ENCODE data around the gene MAPKBP1. TPM values are rescaled to one million over a fixed set of nuclear protein-coding genes. Genes with fewer than 3 reads are reported as not detected.

Gene MAPKBP1
- total and polyA plus RNA-seq, 2 of the 8 experiments (the other 6 are each of a cell fraction or from before 2014, with no cell fraction given): 4.3 to 11.3 TPM

- Histone ChIP-seq H3K4me3 (ENCODE audit: extremely low read depth in 1 of 4, insufficient read depth in 2 of 4, low read depth in 3 of 4, low read length in 4 of 4) (no peak overlapping the region), H3K27ac (ENCODE audit: low read depth, low read length) (no peak overlapping the region), H3K4me1 (replicated peaks in 1 of 4; ENCODE audit: control insufficient read depth in 3 of 4, insufficient read depth in 4 of 4, low read length in 3 of 4) (peaks cover 0 to 11% (median 2%) of the 10 kb centered on the region in 4 experiments; a peak in 3 of 7 replicates), H2BK5ac (ENCODE audit: low read depth, low read length) (no peak overlapping the region), H4K91ac (replicated peaks; ENCODE audit: insufficient read length, low read length) (no peak overlapping the region), H3K4ac (replicated peaks; ENCODE audit: insufficient read length, low read depth, low read length) (no peak overlapping the region), H2BK15ac (ENCODE audit: low read length) (no peak overlapping the region), H3K79me1 (ENCODE audit: low read depth, low read length) (no peaks in the 10 kb centered on the region), H4K5ac (ENCODE audit: insufficient read length, low read depth, low read length) (no peak overlapping the region), H2BK20ac (ENCODE audit: low read length) (no peak overlapping the region), H3K27me3 (replicated peaks in 1 of 4; ENCODE audit: control insufficient read depth in 3 of 4, extremely low read depth in 1 of 4, insufficient read depth in 3 of 4, low read length in 3 of 4) (no peaks in the 10 kb centered on the region; a peak in 1 of 7 replicates), H4K8ac (ENCODE audit: extremely low read depth, insufficient read depth, low read length) (peak overlapping the region; percentile 87; the same call in 1 of the 2 replicates), H3K18ac (ENCODE audit: extremely low read depth, low read length) (no peak overlapping the region), H3K9ac (replicated peaks in 1 of 4; ENCODE audit: extremely low read depth in 1 of 4, low read depth in 3 of 4, low read length in 3 of 4) (no peak overlapping the region), H3K14ac (ENCODE audit: insufficient read length) (no peak overlapping the region), H3K56ac (replicated peaks; ENCODE audit: insufficient read length, low read depth, low read length) (no peak overlapping the region), H3K23ac (ENCODE audit: insufficient read length) (no peak overlapping the region), H2BK120ac (replicated peaks; ENCODE audit: low read depth, low read length) (no peak overlapping the region), H2AK5ac (ENCODE audit: low read depth, low read length) (no peak overlapping the region), H3K79me2 (ENCODE audit: control insufficient read depth in 1 of 2, insufficient read depth in 2 of 2, low read length in 2 of 2) (no peaks in the 10 kb centered on the region), H3K4me2 (ENCODE audit: insufficient read depth in 1 of 2, low read depth in 2 of 2, low read length in 2 of 2) (no peak overlapping the region), H3K23me2 (ENCODE audit: low read depth, low read length) (0 out of 2 replicates have a peak, but pooled peaks cover under 1% of the 10 kb centered on the region), H2AFZ (ENCODE audit: low read length) (no peak overlapping the region), H3K36me3 (ENCODE audit: control insufficient read depth in 2 of 4, insufficient read depth in 4 of 4, low read length in 3 of 4) (no peaks in the 10 kb centered on the region), H2BK12ac (ENCODE audit: low read depth, low read length) (no peak overlapping the region), H3K9me3 (ENCODE audit: insufficient read depth in 2 of 2, low read depth in 1 of 2, low read length in 1 of 2) (no peaks in the 10 kb centered on the region), H4K20me1 (replicated peaks in 1 of 2; ENCODE audit: control insufficient read depth in 1 of 2, insufficient read depth in 2 of 2, low read length in 2 of 2) (no peaks in the 10 kb centered on the region)
- ChIA-PET CTCF (ENCODE audit: partially characterized antibody) (interaction anchor here (1.3 to 3.5 kb wide), 2 partner anchors 11 kb away, joined by 5 to 17 read pairs; no protein-coding TSS in a partner anchor), POLR2A (ENCODE audit: partially characterized antibody) (interaction anchor here (1.1 to 1.7 kb wide), 2 partner anchors 12 to 30 kb away, joined by 3 to 5 read pairs; no protein-coding TSS in a partner anchor)
- no peak for FAIRE-seq
- DNase-seq (ENCODE audit: low read depth in 1 of 2, low spot score in 2 of 2): no peak
- 94% methylated on average over 17 of the region's 17 CpGs; no CpG with 5 or more reads in 1 of the 2 experiments for WGBS, 2 experiments (ENCODE audit: extremely low coverage in 1 of 2, insufficient coverage in 1 of 2, insufficient read length in 1 of 2, insufficient replicate concordance in 2 of 2, low coverage in 1 of 2, low lambda C conversion rate in 2 of 2, missing lambda C conversion rate in 1 of 2)
- TF ChIP-seq PHF8 (conservative IDR thresholded peaks at IDR 0.05; ENCODE audit: low read depth, low read length): no peak
- TF ChIP-seq SAP30 (IDR thresholded peaks at IDR 0.05; ENCODE audit: insufficient read depth, insufficient replicate concordance, low read length): no peak
- no peak for TF ChIP-seq SUZ12 (IDR thresholded peaks at IDR 0.05; ENCODE audit: low read length)
- no peak for TF ChIP-seq TBP (IDR thresholded peaks at IDR 0.05; ENCODE audit: low read depth, low read length)
- TF ChIP-seq BCL11A (IDR thresholded peaks at IDR 0.05; ENCODE audit: low read depth in 2 of 2, low read length in 2 of 2): no peak
- no peak for TF ChIP-seq MAFK (IDR thresholded peaks at IDR 0.05; ENCODE audit: low read depth, low read length)
- TF ChIP-seq JUN (IDR thresholded peaks at IDR 0.05; ENCODE audit: low read depth, low read length): no peak
- TF ChIP-seq JUND (IDR thresholded peaks at IDR 0.05; ENCODE audit: low read length): no peak
- no peak for TF ChIP-seq TEAD4 (IDR thresholded peaks at IDR 0.05; ENCODE audit: low read depth, low read length)
- TF ChIP-seq RBBP5 (IDR thresholded peaks at IDR 0.05; ENCODE audit: borderline replicate concordance, low read depth, low read length): no peak
- TF ChIP-seq SP2 (IDR thresholded peaks at IDR 0.05; ENCODE audit: low read length): no peak
These were observed 82.0 kb downstream of the MAPKBP1 start for GRCh38 chr15:41856262-41856661.

All from H1 (cell line).